ENCODE measurements around the gene MMP14.

DNA sequence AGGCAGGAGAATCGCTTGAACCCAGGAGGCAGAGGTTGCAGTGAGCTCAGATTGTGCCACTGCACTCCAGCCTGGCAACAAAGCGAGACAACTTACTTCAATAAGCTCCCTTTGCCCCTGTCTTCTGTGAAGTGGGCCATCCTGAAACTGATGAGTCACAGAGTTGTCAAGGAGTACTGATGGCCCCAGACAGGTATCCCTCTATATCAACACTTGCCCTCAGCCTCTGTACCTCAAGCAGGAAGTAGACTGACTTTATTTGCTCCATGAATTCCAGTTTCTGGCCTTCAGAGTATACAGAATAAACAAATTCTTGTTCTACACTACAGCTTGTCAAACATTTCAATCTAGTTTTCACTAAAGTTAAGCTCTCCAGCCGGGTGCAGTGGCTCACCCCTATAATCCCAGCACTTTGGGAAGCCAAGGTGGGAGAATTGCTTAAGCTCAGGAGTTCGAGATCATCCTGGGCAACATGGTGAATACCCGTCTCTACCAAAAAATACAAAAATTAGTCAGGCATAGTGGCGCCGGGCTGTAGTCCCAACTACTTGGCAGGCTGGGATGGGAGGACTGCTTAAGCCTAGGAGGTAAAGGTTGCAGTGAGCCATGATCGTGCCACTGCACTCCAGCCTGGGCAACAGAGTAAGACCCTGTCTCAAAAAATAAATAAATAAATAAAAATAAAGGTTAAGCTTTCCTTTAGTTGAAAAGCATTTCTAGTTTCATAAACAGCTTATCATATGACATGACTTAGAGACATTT lies 18.8 kb downstream of the MMP14 start:
- no peak for TF ChIP-seq CTCF (IDR thresholded peaks at IDR 0.05; ENCODE audit: control extremely low read depth in 1 of 3, insufficient read depth in 1 of 3, low read depth in 1 of 3, low read length in 3 of 3)
- TF ChIP-seq CEBPB (IDR thresholded peaks at IDR 0.05; ENCODE audit: low read depth, low read length): no peak
- TF ChIP-seq POLR2A (IDR thresholded peaks at IDR 0.05; ENCODE audit: control extremely low read depth in 1 of 2, low read depth in 2 of 2, low read length in 2 of 2): no peak
- TF ChIP-seq CBX5 (IDR thresholded peaks at IDR 0.05; ENCODE audit: low read depth, low read length): no peak
- no peak for TF ChIP-seq TBP (IDR thresholded peaks at IDR 0.05; ENCODE audit: low read depth, low read length)
- TF ChIP-seq GABPA (IDR thresholded peaks at IDR 0.05; ENCODE audit: borderline replicate concordance, insufficient read depth, low read length): no peak
- TF ChIP-seq EGR1 (IDR thresholded peaks at IDR 0.05; ENCODE audit: borderline replicate concordance, low read depth, low read length): no peak
- TF ChIP-seq ATF2 (IDR thresholded peaks at IDR 0.05; ENCODE audit: low read length): no peak
- no peak for TF ChIP-seq SP1 (IDR thresholded peaks at IDR 0.05; ENCODE audit: low read depth, low read length)
- no peak for TF ChIP-seq EZH2 (IDR thresholded peaks at IDR 0.05; ENCODE audit: low read depth, low read length, severe bottlenecking)
- no peak for TF ChIP-seq RFX5 (IDR thresholded peaks at IDR 0.05; ENCODE audit: borderline replicate concordance, low read depth, low read length)
- TF ChIP-seq ZNF274 (IDR thresholded peaks at IDR 0.05; ENCODE audit: borderline replicate concordance, extremely low read depth, low read length): no peak
- no peak for TF ChIP-seq USF2 (IDR thresholded peaks at IDR 0.05; ENCODE audit: low read length)
- no peak for TF ChIP-seq SIRT6 (IDR thresholded peaks at IDR 0.05; ENCODE audit: low read length)

Measured in H1 (cell line).